HG02763 (cell line): ENCODE results near the gene IRAK3.
"Not testable (repeated sequence)": the region's sequence is repeated elsewhere in the genome, so short reads cannot be mapped to it uniquely, and the experiment has no call there.

ENCODE experiments used
- ATAC-seq: cut with Tn5 transposase; IDR thresholded peaks from one replicate; pipeline ENCODE4 v1.9.1; 2021; ENCODE audit warnings: mild to moderate bottlenecking, moderate library complexity; ENCODE audit not compliant: unreplicated experiment

The IRAK3 gene

DNA sequence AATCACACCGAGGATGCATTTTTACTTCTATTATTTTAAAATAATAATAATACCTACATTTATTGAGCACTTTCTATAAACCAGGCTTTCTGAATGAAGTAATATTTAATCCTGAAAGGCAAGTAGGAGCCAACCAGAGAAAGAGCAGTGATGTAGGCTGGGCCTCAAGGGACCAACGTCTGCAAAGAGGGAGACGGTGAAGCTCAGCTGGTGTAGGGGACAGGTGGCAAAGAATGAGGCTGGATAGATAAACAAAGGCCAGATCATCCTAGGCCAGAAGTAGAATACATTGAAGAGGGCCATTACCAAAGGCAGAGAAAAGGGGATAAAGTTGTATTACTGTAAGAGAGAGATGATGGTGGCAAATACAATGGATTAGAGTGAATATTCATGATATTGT lies 18.4 kb upstream of the IRAK3 start:
- ATAC-seq, result no peak

- ATAC-seq, result not testable (repeated sequence)
Measured at GRCh38 chr12:66174391-66175325, 14.4 kb upstream of the IRAK3 start.

GRCh38 chr12:66176105-66176900 lies 12.7 kb upstream of the IRAK3 start:
- no peak for ATAC-seq

DNA sequence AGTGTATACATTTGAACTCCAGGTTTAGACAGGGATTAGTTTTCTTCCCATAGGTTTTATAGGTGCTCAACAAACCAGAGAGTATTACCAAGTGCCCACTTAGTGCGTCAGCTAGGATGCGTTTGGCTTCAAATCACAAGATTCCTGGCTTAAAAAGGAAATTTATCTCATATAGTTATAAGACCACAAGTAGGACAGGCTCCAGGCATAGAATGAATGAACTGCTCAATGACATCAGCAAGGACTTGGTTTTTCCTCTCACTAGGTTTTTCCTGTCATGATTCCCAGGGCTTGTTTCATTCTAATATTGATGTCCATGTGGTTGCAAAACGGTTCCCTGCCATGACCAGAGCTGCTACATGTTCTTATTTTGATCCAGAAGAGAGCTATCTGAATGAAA lies 6.1 kb upstream of the IRAK3 start:
- no peak for ATAC-seq

GRCh38 chr12:66184822-66185221 lies 4.2 kb upstream of the IRAK3 start:
- ATAC-seq, result not testable (repeated sequence)

GRCh38 chr12:66187036-66187435 lies 2.0 kb upstream of the IRAK3 start:
- ATAC-seq, result no peak

- no peak for ATAC-seq
Measured at GRCh38 chr12:66187821-66188220, 1.2 kb upstream of the IRAK3 start.

DNA sequence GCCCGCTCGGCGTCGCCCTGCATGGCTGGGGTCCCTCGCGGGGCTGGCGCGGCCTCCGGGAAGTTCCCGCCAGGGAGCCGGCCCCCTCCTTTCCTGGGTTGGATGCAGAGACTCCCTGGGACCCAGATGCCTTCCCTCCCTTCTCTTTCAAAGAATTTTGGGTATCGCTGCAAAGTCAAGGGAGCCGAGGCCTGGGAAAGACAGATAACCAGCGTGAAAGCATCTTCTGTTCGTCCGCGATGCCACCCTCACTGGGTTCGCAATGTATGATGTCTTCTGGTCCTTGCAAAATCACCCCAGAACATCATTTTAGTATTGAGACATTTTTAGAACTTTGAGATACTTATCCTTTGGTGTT lies 451 bp downstream of the IRAK3 start:
- no peak for ATAC-seq

DNA sequence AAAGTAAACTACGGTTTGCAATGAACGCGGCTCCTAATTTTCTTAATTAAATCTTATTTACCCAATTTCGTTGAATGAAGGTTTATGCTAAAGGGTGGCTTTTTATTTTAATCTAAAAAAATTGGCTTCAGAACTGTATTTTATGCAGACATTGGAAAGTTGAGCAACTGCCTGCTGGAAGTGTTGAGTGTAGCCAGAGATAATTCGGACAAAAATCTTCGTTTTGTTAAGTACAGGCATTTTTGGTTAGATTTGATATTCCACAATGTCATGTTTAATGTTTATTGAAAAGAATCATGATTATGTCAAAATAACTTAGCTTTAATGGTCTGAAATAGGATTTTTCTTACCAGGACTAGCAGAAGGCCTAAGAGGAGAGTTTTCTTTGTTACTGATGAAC lies 875 bp downstream of the IRAK3 start:
- ATAC-seq, result no peak

- no peak for ATAC-seq
Measured at GRCh38 chr12:66190519-66191370, 1.7 kb downstream of the IRAK3 start.

DNA sequence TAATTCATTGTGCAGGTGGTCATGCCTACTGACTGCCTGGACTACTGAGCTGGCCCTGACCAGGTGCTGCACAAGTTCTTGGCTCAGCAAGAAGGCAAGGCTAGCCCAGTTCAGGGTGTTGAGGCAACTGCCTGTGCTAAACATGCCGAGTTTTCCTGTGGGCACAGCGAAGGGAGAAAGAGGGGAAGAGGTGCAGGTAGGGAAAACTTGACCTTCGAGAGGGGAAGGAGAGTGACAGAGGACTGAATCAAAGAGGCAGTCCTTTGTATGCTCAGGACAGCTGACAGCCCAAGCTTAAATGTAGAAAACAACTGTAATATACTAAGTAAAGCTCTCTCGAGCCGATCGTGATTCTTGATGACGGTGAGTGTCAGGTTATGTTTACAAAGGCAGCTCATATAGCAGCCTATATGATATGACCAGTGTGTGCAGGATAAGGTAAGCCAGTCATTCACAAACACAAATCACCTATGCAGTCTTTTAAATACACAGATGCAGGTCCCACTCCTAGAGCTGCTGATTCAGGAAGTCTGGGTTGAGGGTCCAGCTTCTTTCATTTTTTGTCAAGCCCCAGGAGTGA lies 2.6 kb downstream of the IRAK3 start:
- ATAC-seq, result no peak

DNA sequence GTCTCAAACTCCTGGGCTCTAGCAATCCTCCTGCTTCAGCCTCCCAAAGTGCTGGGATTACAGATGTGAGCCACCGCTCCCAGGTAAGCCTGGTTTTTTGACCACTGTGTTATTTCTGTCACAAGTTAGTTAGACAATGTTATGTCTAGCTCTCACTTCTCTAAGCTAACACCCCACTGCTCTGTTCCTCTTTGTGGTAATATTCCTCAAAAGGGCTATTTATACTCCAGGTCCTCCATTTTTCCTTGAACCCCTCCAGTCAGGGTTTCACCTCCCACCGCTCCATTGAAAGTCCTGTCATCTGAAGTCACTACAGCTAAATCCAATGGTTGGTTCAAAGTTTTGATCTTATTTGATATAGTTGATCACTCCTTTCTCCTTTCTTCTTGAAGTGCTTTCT lies 5.1 kb downstream of the IRAK3 start:
- no peak for ATAC-seq

- no peak for ATAC-seq
Measured at GRCh38 chr12:66195242-66195641, 6.2 kb downstream of the IRAK3 start.

DNA sequence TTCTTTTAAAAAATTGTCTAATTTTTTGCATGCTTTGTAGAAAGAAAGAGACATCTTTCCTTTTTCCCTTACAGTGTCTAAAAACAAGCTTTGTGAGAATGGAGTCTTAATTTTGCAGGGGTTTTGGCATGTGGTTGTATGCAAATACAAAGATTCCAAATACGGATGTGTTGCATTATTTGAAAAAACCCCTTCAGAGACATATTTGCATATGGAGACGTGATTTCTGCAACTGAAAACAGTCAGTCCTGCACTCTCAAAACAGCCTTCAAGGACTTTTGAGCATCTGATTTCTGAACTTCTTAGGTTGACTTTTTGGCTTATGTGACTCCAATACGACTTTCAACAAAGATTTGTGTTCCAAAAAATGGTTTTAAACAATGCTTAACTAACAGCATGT lies 7.8 kb downstream of the IRAK3 start:
- ATAC-seq, result peak; percentile 93

DNA sequence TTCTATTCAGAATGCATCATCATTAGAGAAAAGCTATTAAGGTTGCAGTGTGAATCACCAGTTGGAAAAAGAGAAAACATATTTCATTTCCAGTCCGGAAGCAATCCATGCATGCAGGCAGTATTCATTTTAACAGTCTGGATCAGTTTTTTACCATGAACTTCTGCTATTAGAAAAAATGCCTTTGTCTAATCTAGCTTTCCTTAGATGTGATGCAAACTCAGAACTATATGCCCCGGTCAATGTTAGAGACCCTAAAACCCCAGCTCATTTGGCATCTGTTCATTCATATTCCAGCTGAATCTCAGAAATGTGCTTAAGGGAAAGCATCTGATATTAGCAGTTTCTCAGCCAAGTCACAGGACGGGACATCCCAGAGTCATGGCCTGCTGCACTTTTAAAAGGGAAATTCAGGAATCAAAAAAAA lies 8.5 kb downstream of the IRAK3 start:
- no peak for ATAC-seq

- ATAC-seq, result no peak
Measured at GRCh38 chr12:66199141-66199540, 10.1 kb downstream of the IRAK3 start.

DNA sequence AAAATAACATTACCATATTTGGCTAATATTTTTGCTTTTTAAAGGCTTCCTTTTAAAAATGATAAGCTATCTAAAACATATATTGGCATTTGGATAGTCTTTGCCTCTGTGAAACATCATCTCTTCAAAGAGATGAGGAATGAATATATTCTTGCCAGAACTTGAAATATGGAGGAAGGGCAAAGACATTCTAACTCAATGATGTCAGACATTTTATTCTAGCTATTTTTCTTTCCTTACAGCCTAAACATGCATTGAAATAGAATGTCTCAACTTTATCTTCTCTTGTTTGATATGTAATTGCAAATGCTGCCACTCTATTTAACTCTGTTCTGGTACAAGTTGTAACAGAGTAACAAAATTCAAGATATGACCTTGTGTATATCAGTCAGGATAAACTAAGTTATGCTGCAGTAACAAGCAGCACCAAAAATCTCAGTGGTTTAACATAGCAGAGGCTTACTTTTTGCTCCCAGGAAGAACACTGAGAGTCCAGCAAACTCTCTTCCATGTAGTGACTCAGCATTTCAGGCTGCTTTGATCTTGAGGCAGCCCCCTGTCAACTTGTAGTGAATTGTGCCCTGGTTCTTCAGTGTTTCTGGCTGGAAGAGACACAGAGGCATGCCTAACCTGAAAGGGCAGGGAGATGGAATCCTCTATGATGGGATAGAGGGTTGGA lies 11.0 kb downstream of the IRAK3 start:
- no peak for ATAC-seq

DNA sequence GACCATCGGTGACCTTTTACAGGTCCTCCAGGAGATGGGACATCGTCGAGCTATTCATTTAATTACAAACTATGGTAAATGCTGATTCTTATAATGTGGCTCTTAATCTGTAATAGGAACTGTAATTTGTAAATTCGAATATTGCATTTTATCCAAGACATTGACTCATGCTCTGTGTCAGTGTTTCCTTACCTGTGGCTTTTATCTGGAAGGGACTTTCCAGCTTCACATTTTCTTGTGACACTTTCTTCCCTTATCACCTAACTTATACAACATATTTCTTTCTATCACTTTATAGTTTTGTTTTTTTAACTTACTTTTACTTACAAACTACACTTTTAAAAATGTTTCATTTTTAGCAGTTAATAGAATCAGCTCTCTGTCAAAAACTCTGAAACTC lies 14.8 kb downstream of the IRAK3 start:
- no peak for ATAC-seq

GRCh38 chr12:66206141-66206540 lies 17.1 kb downstream of the IRAK3 start:
- ATAC-seq, result no peak

- no peak for ATAC-seq
Measured at GRCh38 chr12:66210840-66211239, 21.8 kb downstream of the IRAK3 start.
